WTC11 (cell line): ENCODE data around the gene TTN. TPM values are rescaled to one million over a fixed set of nuclear protein-coding genes. Genes with fewer than 3 reads are reported as not detected.

ENCODE experiments used
- ATAC-seq: fragments of 200-7000 bp; cut with Tn5 transposase; 2 replicates; pipeline ENCODE4 v1.10.0; 2021; ENCODE audit warnings: mild to moderate bottlenecking, moderate library complexity
- CTCF ChIA-PET: fragments of 300-600 bp; sonication (Branson Sonifier 250); formaldehyde crosslinking; loops from one replicate; lab custom pipeline; 2021; ENCODE audit warnings: antibody characterized with exemption; lab: Charles Lee
- POLR2A ChIA-PET: fragments of 350-600 bp; sonication (Branson Sonifier 250); formaldehyde crosslinking; loops from one replicate; lab custom pipeline; 2021; ENCODE audit warnings: antibody characterized with exemption; lab: Charles Lee
- DNase-seq: peaks from one replicate; pipeline ENCODE4 v3.0.0; 2021; ENCODE audit warnings: low spot score
- H3K27ac Mint-ChIP-seq: 2 replicates; pipeline ENCODE4 v1.8.0; 2021; ENCODE audit warnings: mixed read lengths
- H3K27me3 Mint-ChIP-seq: 2 replicates; pipeline ENCODE4 v1.8.0; 2021; ENCODE audit warnings: low read depth, mild to moderate bottlenecking, moderate library complexity, mixed read lengths
- H3K36me3 Mint-ChIP-seq: 2 replicates; pipeline ENCODE4 v1.8.0; 2021; ENCODE audit warnings: mixed read lengths
- H3K4me1 Mint-ChIP-seq: 2 replicates; pipeline ENCODE4 v1.8.0; 2022; ENCODE audit warnings: mixed read lengths
- H3K4me3 Mint-ChIP-seq: 2 replicates; pipeline ENCODE4 v1.8.0; 2021; ENCODE audit warnings: mild to moderate bottlenecking, moderate library complexity, mixed read lengths
- H3K9me3 Mint-ChIP-seq: 2 replicates; pipeline ENCODE4 v1.8.0; 2021; ENCODE audit warnings: mixed read lengths
- ELF4 ChIP-seq: sonication (generic); formaldehyde crosslinking; IDR thresholded peaks from 2 replicates; pipeline ENCODE4 v1.8.1; 2022; ENCODE audit warnings: low read depth, mild to moderate bottlenecking, moderate library complexity, missing genetic modification reagents
- FOXK1 ChIP-seq: sonication (generic); formaldehyde crosslinking; IDR thresholded peaks from 2 replicates; pipeline ENCODE4 v1.8.0; 2022; ENCODE audit warnings: mild to moderate bottlenecking, moderate library complexity, missing genetic modification reagents
- GTF2I ChIP-seq: fragments of 250-450 bp; sonication (Bioruptor Pico); conservative IDR thresholded peaks from 2 replicates; pipeline ENCODE4 v1.4.0; 2021; ENCODE audit warnings: mild to moderate bottlenecking
- HMGA2 ChIP-seq: fragments of 250-450 bp; sonication (Bioruptor Pico); IDR thresholded peaks from 2 replicates; pipeline ENCODE4 v1.4.0; 2021; ENCODE audit warnings: mild to moderate bottlenecking, moderate library complexity
- OVOL2 ChIP-seq: fragments of 250-450 bp; sonication (Bioruptor Pico); IDR thresholded peaks from 2 replicates; pipeline ENCODE4 v1.9.0; 2021; ENCODE audit warnings: mild to moderate bottlenecking, borderline replicate concordance
- RELA ChIP-seq: sonication (generic); formaldehyde crosslinking; IDR thresholded peaks from 2 replicates; pipeline ENCODE4 v1.8.1; 2022; ENCODE audit warnings: missing genetic modification reagents, mild to moderate bottlenecking, borderline replicate concordance
- ZNF219 ChIP-seq: sonication (generic); formaldehyde crosslinking; IDR thresholded peaks from 2 replicates; pipeline ENCODE4 v1.8.0; 2023; ENCODE audit warnings: missing genetic modification reagents, mild to moderate bottlenecking, borderline replicate concordance
- ZNF396 ChIP-seq: fragments of 250-450 bp; sonication (Bioruptor Pico); IDR thresholded peaks from 2 replicates; pipeline ENCODE4 v1.8.0; 2021; ENCODE audit warnings: mild to moderate bottlenecking, moderate library complexity, borderline replicate concordance
- ZNF416 ChIP-seq: fragments of 250-450 bp; sonication (Bioruptor Pico); IDR thresholded peaks from 2 replicates; pipeline ENCODE4 v1.9.0; 2021; ENCODE audit warnings: mild to moderate bottlenecking, inconsistent platforms
- total RNA-seq: library from RNA; stranded (reverse); gene quantifications from 3 replicates; pipeline ENCODE4 v1.2.3, GENCODE V29; 2021
- TF ChIP-seq, protein P1 (sequence below): sonication (generic); formaldehyde crosslinking; IDR thresholded peaks from 2 replicates; pipeline ENCODE4 v1.8.0; 2022; ENCODE audit warnings: mild to moderate bottlenecking, missing genetic modification reagents
- TF ChIP-seq, protein P2 (sequence below): fragments of 250-450 bp; sonication (Bioruptor Pico); IDR thresholded peaks from 2 replicates; pipeline ENCODE4 v1.9.0; 2021; ENCODE audit warnings: mild to moderate bottlenecking
- TF ChIP-seq, protein P3 (sequence below): sonication (generic); formaldehyde crosslinking; IDR thresholded peaks from 2 replicates; pipeline ENCODE4 v1.8.0; 2022; ENCODE audit warnings: missing genetic modification reagents

The TTN gene
- total RNA-seq, 1 experiment from 2014 or later = 4.7 TPM

DNA sequence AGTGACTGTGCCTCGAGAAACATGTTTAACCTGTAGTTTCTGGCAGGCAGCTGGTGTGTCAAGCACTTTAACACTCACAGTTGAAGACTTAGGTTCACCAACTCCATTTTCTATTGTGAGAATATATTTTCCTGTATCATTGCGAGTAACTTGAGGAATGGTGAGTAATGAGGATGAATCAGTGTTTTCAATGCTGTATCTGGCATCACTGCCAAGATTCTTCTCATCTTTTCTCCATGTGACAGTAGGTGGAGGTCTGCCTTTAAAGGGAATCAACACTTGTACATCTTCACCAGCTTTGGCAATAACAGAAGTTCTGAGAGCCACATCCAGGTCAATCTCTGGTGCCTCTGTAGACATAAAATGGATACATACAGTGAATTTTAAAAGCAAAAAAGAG lies 254.2 kb downstream of the TTN start (continued):
- TF ChIP-seq, protein P1, sequence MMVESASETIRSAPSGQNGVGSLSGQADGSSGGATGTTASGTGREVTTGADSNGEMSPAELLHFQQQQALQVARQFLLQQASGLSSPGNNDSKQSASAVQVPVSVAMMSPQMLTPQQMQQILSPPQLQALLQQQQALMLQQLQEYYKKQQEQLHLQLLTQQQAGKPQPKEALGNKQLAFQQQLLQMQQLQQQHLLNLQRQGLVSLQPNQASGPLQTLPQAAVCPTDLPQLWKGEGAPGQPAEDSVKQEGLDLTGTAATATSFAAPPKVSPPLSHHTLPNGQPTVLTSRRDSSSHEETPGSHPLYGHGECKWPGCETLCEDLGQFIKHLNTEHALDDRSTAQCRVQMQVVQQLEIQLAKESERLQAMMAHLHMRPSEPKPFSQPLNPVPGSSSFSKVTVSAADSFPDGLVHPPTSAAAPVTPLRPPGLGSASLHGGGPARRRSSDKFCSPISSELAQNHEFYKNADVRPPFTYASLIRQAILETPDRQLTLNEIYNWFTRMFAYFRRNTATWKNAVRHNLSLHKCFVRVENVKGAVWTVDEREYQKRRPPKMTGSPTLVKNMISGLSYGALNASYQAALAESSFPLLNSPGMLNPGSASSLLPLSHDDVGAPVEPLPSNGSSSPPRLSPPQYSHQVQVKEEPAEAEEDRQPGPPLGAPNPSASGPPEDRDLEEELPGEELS (CRISPR knock-in tag) = no peak
- TF ChIP-seq, protein P2, sequence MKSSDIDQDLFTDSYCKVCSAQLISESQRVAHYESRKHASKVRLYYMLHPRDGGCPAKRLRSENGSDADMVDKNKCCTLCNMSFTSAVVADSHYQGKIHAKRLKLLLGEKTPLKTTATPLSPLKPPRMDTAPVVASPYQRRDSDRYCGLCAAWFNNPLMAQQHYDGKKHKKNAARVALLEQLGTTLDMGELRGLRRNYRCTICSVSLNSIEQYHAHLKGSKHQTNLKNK (CRISPR knock-in tag) = no peak

DNA sequence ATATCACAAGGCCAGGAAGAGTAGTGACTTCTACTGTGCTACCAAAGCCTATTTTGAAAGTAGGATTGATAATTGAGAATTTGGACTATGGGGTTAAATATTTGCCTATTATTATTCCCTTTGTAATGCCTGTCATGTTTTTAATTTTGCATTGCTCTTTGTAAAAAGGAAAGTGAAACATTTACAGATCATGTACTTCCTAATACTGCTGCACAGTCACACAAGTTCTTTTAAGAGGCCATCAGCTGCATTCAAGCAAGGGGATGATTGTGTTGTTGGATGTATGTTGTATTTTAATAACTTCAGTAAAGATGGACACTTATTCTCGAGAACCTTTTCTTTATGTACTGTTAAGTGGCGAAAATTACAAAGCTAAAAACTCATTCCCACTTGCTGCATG lies 256.9 kb downstream of the TTN start:
- POLR2A ChIA-PET = no interaction called here
- Mint-ChIP-seq H3K27me3 (no peaks in the 10 kb centered on the region), H3K4me3 (no peak overlapping the region)

DNA sequence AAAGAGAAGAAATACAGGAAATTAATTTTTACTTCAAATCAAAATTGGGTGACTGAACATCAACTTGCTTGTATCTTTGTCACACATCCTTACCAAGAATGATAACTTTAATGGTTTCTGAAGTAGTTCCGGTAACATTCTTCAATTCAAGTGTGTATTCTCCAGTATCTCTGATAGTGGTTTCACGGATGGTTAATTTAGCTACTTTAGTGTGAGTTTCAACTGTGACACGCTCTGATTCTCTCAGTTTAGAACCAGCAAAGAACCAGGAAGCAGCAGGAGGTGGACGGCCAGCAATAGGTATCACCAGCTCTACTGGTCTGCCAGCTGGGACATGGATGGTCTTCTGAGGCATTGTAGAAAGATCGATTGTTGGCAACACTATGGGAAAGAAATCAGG lies 264.7 kb downstream of the TTN start:
- H3K9me3 Mint-ChIP-seq = no peaks in the 10 kb centered on the region
- H3K27me3 Mint-ChIP-seq = no peaks in the 10 kb centered on the region
- H3K4me1 Mint-ChIP-seq = no peaks in the 10 kb centered on the region
- POLR2A ChIA-PET = no interaction called here
- CTCF ChIA-PET = no interaction called here
- ATAC-seq (no peak), DNase-seq (no peak)
- no peak overlapping the region for H3K4me3 Mint-ChIP-seq
- H3K27ac Mint-ChIP-seq = no peak overlapping the region
- peaks cover 48% of the 10 kb centered on the region for H3K36me3 Mint-ChIP-seq
- TF ChIP-seq RELA (CRISPR knock-in tag) (no peak), GTF2I (no peak), OVOL2 (CRISPR knock-in tag) (no peak), ELF4 (no peak), HMGA2 (CRISPR knock-in tag) (no peak), FOXK1 (CRISPR knock-in tag) (no peak), ZNF396 (CRISPR knock-in tag) (no peak)
- TF ChIP-seq, protein P2 (CRISPR knock-in tag) = no peak
- TF ChIP-seq, protein P3, sequence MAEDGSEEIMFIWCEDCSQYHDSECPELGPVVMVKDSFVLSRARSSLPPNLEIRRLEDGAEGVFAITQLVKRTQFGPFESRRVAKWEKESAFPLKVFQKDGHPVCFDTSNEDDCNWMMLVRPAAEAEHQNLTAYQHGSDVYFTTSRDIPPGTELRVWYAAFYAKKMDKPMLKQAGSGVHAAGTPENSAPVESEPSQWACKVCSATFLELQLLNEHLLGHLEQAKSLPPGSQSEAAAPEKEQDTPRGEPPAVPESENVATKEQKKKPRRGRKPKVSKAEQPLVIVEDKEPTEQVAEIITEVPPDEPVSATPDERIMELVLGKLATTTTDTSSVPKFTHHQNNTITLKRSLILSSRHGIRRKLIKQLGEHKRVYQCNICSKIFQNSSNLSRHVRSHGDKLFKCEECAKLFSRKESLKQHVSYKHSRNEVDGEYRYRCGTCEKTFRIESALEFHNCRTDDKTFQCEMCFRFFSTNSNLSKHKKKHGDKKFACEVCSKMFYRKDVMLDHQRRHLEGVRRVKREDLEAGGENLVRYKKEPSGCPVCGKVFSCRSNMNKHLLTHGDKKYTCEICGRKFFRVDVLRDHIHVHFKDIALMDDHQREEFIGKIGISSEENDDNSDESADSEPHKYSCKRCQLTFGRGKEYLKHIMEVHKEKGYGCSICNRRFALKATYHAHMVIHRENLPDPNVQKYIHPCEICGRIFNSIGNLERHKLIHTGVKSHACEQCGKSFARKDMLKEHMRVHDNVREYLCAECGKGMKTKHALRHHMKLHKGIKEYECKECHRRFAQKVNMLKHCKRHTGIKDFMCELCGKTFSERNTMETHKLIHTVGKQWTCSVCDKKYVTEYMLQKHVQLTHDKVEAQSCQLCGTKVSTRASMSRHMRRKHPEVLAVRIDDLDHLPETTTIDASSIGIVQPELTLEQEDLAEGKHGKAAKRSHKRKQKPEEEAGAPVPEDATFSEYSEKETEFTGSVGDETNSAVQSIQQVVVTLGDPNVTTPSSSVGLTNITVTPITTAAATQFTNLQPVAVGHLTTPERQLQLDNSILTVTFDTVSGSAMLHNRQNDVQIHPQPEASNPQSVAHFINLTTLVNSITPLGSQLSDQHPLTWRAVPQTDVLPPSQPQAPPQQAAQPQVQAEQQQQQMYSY (CRISPR knock-in tag) = no peak

More for the DNA sequence above, 256.9 kb downstream of the TTN start:
- Mint-ChIP-seq H3K27ac (no peak overlapping the region), H3K9me3 (no peaks in the 10 kb centered on the region), H3K36me3 (peaks cover 27% of the 10 kb centered on the region), H3K4me1 (no peaks in the 10 kb centered on the region)
- ATAC-seq = no peak
- CTCF ChIA-PET = interaction anchor here (0.6 kb wide), 1 partner anchor 139 kb away, joined by 4 read pairs; no protein-coding TSS in a partner anchor
- DNase-seq = no peak
- TF ChIP-seq ZNF219 (CRISPR knock-in tag) (no peak), ZNF416 (CRISPR knock-in tag) (no peak)
- TF ChIP-seq, protein P1 (CRISPR knock-in tag) = no peak
- TF ChIP-seq, all 79 proteins: peak for 0
